IMR-90 (cell line): ENCODE results near the gene KCNQ5. TPM values are rescaled to one million over a fixed set of nuclear protein-coding genes. Genes with fewer than 3 reads are reported as not detected.

ENCODE experiments used
- ATAC-seq: fragments of 200-7000 bp; cut with Tn5 transposase; 2 replicates; pipeline ENCODE4 v1.9.1; 2020; ENCODE audit warnings: low read depth, mild to moderate bottlenecking, moderate library complexity
- BruUV-seq: library from RNA; stranded (reverse); fragments of 400-500 nt; replicated peaks from 2 replicates; lab custom pipeline; 2021; lab: Mats Ljungman, UMichigan
- CTCF ChIA-PET: fragments of 300-600 bp; formaldehyde crosslinking; extraction: SDS; loops from one replicate; lab custom pipeline; 2021; ENCODE audit warnings: antibody characterized with exemption; lab: Yijun Ruan, JAX
- POLR2A ChIA-PET: fragments of 300-600 bp; sonication (Branson Sonifier 250); formaldehyde crosslinking; loops from one replicate; lab custom pipeline; 2022; ENCODE audit warnings: antibody characterized with exemption; ENCODE audit not compliant: unreplicated experiment; lab: Charles Lee
- DNase-seq: peaks from one replicate; pipeline ENCODE4 v3.0.0; 2013
- H2AFZ ChIP-seq: replicated peaks from 2 replicates; pipeline ENCODE3; 2013; ENCODE audit warnings: low read length, mild to moderate bottlenecking; ENCODE audit not compliant: poor library complexity
- H2AK5ac ChIP-seq: 2 replicates; pipeline ENCODE4 v1.6.1; 2013; ENCODE audit warnings: low read depth, low read length, inconsistent platforms
- H2AK9ac ChIP-seq: replicated peaks from 2 replicates; pipeline ENCODE3; 2013; ENCODE audit warnings: mild to moderate bottlenecking, low read depth, low read length, moderate library complexity; ENCODE audit not compliant: poor library complexity
- H2BK120ac ChIP-seq: 2 replicates; pipeline ENCODE4 v1.6.1; 2013; ENCODE audit warnings: low read depth, low read length, inconsistent platforms
- H2BK15ac ChIP-seq: 3 replicates; pipeline ENCODE4 v1.6.1; 2013; ENCODE audit warnings: low read depth, low read length, inconsistent platforms
- H2BK20ac ChIP-seq: 2 replicates; pipeline ENCODE4 v1.6.1; 2013; ENCODE audit warnings: low read depth, mild to moderate bottlenecking, inconsistent platforms, low read length, moderate library complexity
- H2BK5ac ChIP-seq: 2 replicates; pipeline ENCODE4 v1.6.1; 2013; ENCODE audit warnings: mild to moderate bottlenecking, low read depth, low read length, inconsistent platforms; ENCODE audit not compliant: poor library complexity, severe bottlenecking
- H3K14ac ChIP-seq: replicated peaks from 2 replicates; pipeline ENCODE4 v1.6.1; 2013; ENCODE audit warnings: low read depth, low read length, inconsistent platforms
- H3K18ac ChIP-seq: 2 replicates; pipeline ENCODE4 v1.6.1; 2013; ENCODE audit warnings: low read depth, low read length, control low read depth
- H3K23ac ChIP-seq: 2 replicates; pipeline ENCODE4 v1.6.1; 2013; ENCODE audit warnings: low read depth, low read length, inconsistent platforms
- H3K27ac ChIP-seq: 2 replicates; pipeline ENCODE4 v1.5.1; 2013; ENCODE audit warnings: mild to moderate bottlenecking, control low read depth, low read length; ENCODE audit not compliant: insufficient read depth
- H3K27me3 ChIP-seq: 2 replicates; pipeline ENCODE4 v1.6.1; 2013; ENCODE audit warnings: low read length; ENCODE audit not compliant: control insufficient read depth, insufficient read depth
- H3K36me3 ChIP-seq: 2 replicates; pipeline ENCODE4 v1.6.1; 2013; ENCODE audit warnings: low read length, mixed read lengths; ENCODE audit not compliant: control insufficient read depth, insufficient read depth
- H3K4ac ChIP-seq: 2 replicates; pipeline ENCODE4 v1.6.1; 2013; ENCODE audit warnings: low read depth, low read length, inconsistent platforms
- H3K4me1 ChIP-seq: 2 replicates; pipeline ENCODE4 v1.6.1; 2013; ENCODE audit warnings: low read length, mixed read lengths; ENCODE audit not compliant: control insufficient read depth, insufficient read depth
- H3K4me2 ChIP-seq: 2 replicates; pipeline ENCODE4 v1.6.1; 2013; ENCODE audit warnings: low read depth, mild to moderate bottlenecking, control low read depth, low read length, moderate library complexity
- H3K4me3 ChIP-seq: 2 replicates; pipeline ENCODE4 v1.5.1; 2013; ENCODE audit warnings: low read depth, mild to moderate bottlenecking, control low read depth, low read length, moderate library complexity; ENCODE audit not compliant: insufficient read depth
- H3K56ac ChIP-seq: 2 replicates; pipeline ENCODE4 v1.6.1; 2013; ENCODE audit warnings: low read length, inconsistent platforms; ENCODE audit not compliant: insufficient read depth; ENCODE audit errors: extremely low read depth
- H3K79me1 ChIP-seq, 2 experiments: 2 replicates each; pipeline ENCODE4 v1.6.1; 2013; ENCODE audit warnings: low read length in 2 of 2, inconsistent platforms in 1 of 2, low read depth in 1 of 2
- H3K9ac ChIP-seq: 2 replicates; pipeline ENCODE4 v1.6.1; 2013; ENCODE audit warnings: low read depth, low read length, control low read depth
- H3K9me1 ChIP-seq: 2 replicates; pipeline ENCODE4 v1.6.1; 2013; ENCODE audit warnings: low read length, inconsistent platforms; ENCODE audit not compliant: insufficient read depth
- H3K9me3 ChIP-seq: 2 replicates; pipeline ENCODE4 v1.6.1; 2013; ENCODE audit warnings: low read length; ENCODE audit not compliant: control insufficient read depth, insufficient read depth
- H4K20me1 ChIP-seq: 2 replicates; pipeline ENCODE4 v1.6.1; 2013; ENCODE audit warnings: low read length, inconsistent platforms; ENCODE audit not compliant: insufficient read depth
- H4K5ac ChIP-seq: 2 replicates; pipeline ENCODE4 v1.6.1; 2013; ENCODE audit warnings: mild to moderate bottlenecking, low read depth, low read length, control low read depth
- H4K8ac ChIP-seq, 2 experiments: 2 replicates each; pipeline ENCODE4 v1.6.1; 2013; ENCODE audit warnings: low read depth in 2 of 2, low read length in 2 of 2, control low read depth in 1 of 2, inconsistent platforms in 1 of 2
- H4K91ac ChIP-seq: 2 replicates; pipeline ENCODE4 v1.6.1; 2013; ENCODE audit warnings: low read depth, low read length, inconsistent platforms; ENCODE audit not compliant: insufficient read depth
- BHLHE40 ChIP-seq: fragments of 150-350 bp; IDR thresholded peaks from 2 replicates; pipeline ENCODE4 v1.6.1; 2016; ENCODE audit warnings: mild to moderate bottlenecking, low read depth, low read length
- CHD1 ChIP-seq: IDR thresholded peaks from 2 replicates; pipeline ENCODE4 v1.6.1; 2012; ENCODE audit warnings: low read depth, low read length, improper control_type of control experiment
- FOS ChIP-seq: fragments of 150-350 bp; IDR thresholded peaks from 2 replicates; pipeline ENCODE4 v1.6.1; 2016; ENCODE audit warnings: low read depth, low read length
- MAFK ChIP-seq: IDR thresholded peaks from 2 replicates; pipeline ENCODE4 v1.6.1; 2012; ENCODE audit warnings: low read depth, low read length, improper control_type of control experiment
- MAZ ChIP-seq: IDR thresholded peaks from 2 replicates; pipeline ENCODE4 v1.6.1; 2012; ENCODE audit warnings: low read depth, mild to moderate bottlenecking, low read length, improper control_type of control experiment, moderate library complexity, borderline replicate concordance
- MXI1 ChIP-seq: IDR thresholded peaks from 2 replicates; pipeline ENCODE4 v1.6.1; 2012; ENCODE audit warnings: low read depth, mild to moderate bottlenecking, low read length, moderate library complexity, borderline replicate concordance
- NFE2L2 ChIP-seq: fragments of 150-350 bp; IDR thresholded peaks from 2 replicates; pipeline ENCODE4 v1.6.1; 2016; ENCODE audit warnings: low read depth, mild to moderate bottlenecking, low read length
- POLR2A ChIP-seq: IDR thresholded peaks from 2 replicates; pipeline ENCODE4 v1.6.1; 2012; ENCODE audit warnings: mild to moderate bottlenecking, low read depth, low read length
- RCOR1 ChIP-seq: IDR thresholded peaks from 2 replicates; pipeline ENCODE4 v1.6.1; 2012; ENCODE audit warnings: mild to moderate bottlenecking, low read length, improper control_type of control experiment; ENCODE audit not compliant: insufficient replicate concordance
- SMC3 ChIP-seq: fragments of 150-350 bp; IDR thresholded peaks from 2 replicates; pipeline ENCODE4 v1.6.1; 2016; ENCODE audit warnings: low read depth, mild to moderate bottlenecking, antibody characterized with exemption, low read length, moderate library complexity
- WGBS, 2 experiments: methylation state at CpG; one replicate each; pipeline versions ENCODE4 v1.1.5 to v1.1.7; 2013; ENCODE audit warnings: missing lambda C conversion rate in 2 of 2; ENCODE audit not compliant: insufficient read length in 1 of 2; ENCODE audit errors: extremely low coverage in 2 of 2; 5-methylcytosine and 5-hydroxymethylcytosine counted together
- dilution Hi-C: fragments of 300-500 bp; cut with HindIII; formaldehyde crosslinking; loops from one replicate; pipeline ENCODE4 v1.14.3; 2018; ENCODE audit warnings: low sequenced_read_pairs; ENCODE audit not compliant: unreplicated experiment
- in situ Hi-C: fragments of 300-500 bp; cut with MboI; formaldehyde crosslinking; loops from 3 replicates; pipeline ENCODE4 v1.14.3; 2019; ENCODE audit warnings: low sequenced_read_pairs, inconsistent platforms, mixed read lengths
- intact Hi-C: fragments of 100-400 bp; cut with micrococcal nuclease; formaldehyde crosslinking; loops from 2 replicates; pipeline ENCODE4 v1.10.0; 2022
- polyA plus RNA-seq, 3 experiments: library from polyadenylated mRNA; depleted of rRNA; stranded (reverse); fragments of >200 nt; gene quantifications; 2 replicates each; pipeline ENCODE4 v1.2.3, GENCODE V29; 2012; ENCODE audit warnings: low replicate concordance in 1 of 3
- total RNA-seq: library from RNA; depleted of rRNA; stranded (reverse); fragments of >200 nt; gene quantifications from 2 replicates; pipeline ENCODE4 v1.2.3, GENCODE V29; 2012
- TF ChIP-seq, protein P1 (sequence below): fragments of 150-350 bp; IDR thresholded peaks from 2 replicates; pipeline ENCODE4 v1.6.1; 2016; ENCODE audit warnings: low read depth, mild to moderate bottlenecking, low read length, moderate library complexity, borderline replicate concordance

The KCNQ5 gene
- total and polyA plus RNA-seq, 2 of the 4 experiments (the other 2 are of a cell fraction), result 0.75 to 1.3 TPM

DNA sequence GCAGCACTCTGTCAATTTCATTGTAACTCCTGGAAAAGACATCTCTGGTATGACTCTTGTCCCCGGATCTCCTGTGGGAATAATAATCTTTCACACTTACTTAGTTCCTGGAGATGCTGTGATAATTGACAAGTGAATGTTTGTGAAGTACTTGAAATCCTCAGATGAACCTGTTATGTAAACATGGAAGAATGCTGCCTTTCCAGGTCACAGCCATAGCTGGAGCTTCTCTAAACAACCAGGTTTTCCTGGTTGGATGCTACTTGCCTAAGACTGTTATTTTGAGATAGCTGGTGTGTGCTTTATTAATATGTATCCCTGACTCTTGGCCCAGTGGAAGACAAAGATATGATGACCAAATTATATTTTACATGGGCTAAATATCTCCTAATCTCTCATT, 228.6 kb downstream of the KCNQ5 start:
- Histone ChIP-seq H2BK5ac (no peak overlapping the region), H4K20me1 (no peaks in the 10 kb centered on the region), H3K4me2 (no peak overlapping the region), H3K4ac (no peak overlapping the region), H3K18ac (no peak overlapping the region), H3K4me3 (no peak overlapping the region), H3K14ac (no peak overlapping the region), H3K79me1 (no peaks in the 10 kb centered on the region), H4K8ac (no peak overlapping the region), H3K56ac (no peak overlapping the region), H2AFZ (no peak overlapping the region), H4K91ac (no peak overlapping the region), H2BK120ac (no peak overlapping the region), H3K4me1 (no peaks in the 10 kb centered on the region), H2AK5ac (no peak overlapping the region), H2BK15ac (no peak overlapping the region), H3K9ac (no peak overlapping the region), H3K27ac (no peak overlapping the region), H3K9me1 (0 out of 2 replicates have a peak, but pooled peaks cover 2% of the 10 kb centered on the region), H3K23ac (no peak overlapping the region), H2BK20ac (no peak overlapping the region), H3K9me3 (no peaks in the 10 kb centered on the region), H2AK9ac (no peak overlapping the region), H3K36me3 (no peaks in the 10 kb centered on the region), H3K27me3 (no peaks in the 10 kb centered on the region), H4K5ac (no peak overlapping the region)
- intact Hi-C loops (no loop called here), dilution Hi-C loops (no loop called here), in situ Hi-C loops (no loop called here)
- DNase-seq, result no peak
- ChIA-PET CTCF (no interaction called here), POLR2A (no interaction called here)
- ATAC-seq, result no peak
- no peak for TF ChIP-seq POLR2A
- TF ChIP-seq MAZ, result no peak
- no peak for TF ChIP-seq RCOR1
- TF ChIP-seq BHLHE40, result no peak
- no peak for TF ChIP-seq NFE2L2
- TF ChIP-seq MXI1, result no peak
- TF ChIP-seq, protein P1, sequence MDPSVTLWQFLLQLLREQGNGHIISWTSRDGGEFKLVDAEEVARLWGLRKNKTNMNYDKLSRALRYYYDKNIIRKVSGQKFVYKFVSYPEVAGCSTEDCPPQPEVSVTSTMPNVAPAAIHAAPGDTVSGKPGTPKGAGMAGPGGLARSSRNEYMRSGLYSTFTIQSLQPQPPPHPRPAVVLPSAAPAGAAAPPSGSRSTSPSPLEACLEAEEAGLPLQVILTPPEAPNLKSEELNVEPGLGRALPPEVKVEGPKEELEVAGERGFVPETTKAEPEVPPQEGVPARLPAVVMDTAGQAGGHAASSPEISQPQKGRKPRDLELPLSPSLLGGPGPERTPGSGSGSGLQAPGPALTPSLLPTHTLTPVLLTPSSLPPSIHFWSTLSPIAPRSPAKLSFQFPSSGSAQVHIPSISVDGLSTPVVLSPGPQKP, result no peak
- no peak for TF ChIP-seq MAFK
- no peak for TF ChIP-seq CHD1
- TF ChIP-seq SMC3, result no peak
- TF ChIP-seq FOS, result no peak
- no TSS peak for BruUV-seq
- WGBS, 2 experiments, result no CpG with 5 or more reads among the region's 1 CpG
